GM20431 (cell line): Measurements from ENCODE around the gene OSGIN1.

ENCODE experiments used
- in situ Hi-C: fragments of 300-500 bp; cut with MseI, MboI; formaldehyde crosslinking; loops from one replicate; pipeline ENCODE4 v1.15.0; 2020; ENCODE audit warnings: low sequenced_read_pairs; ENCODE audit not compliant: unreplicated experiment

The OSGIN1 gene

GRCh38 chr16:83955218-83956130, 2.4 kb downstream of the OSGIN1 start:
- in situ Hi-C loops = loop anchor here (25.0 kb wide), 1 partner anchor 232 kb away; the partner anchor contains the start of genes ADAD2 and TAF1C

DNA sequence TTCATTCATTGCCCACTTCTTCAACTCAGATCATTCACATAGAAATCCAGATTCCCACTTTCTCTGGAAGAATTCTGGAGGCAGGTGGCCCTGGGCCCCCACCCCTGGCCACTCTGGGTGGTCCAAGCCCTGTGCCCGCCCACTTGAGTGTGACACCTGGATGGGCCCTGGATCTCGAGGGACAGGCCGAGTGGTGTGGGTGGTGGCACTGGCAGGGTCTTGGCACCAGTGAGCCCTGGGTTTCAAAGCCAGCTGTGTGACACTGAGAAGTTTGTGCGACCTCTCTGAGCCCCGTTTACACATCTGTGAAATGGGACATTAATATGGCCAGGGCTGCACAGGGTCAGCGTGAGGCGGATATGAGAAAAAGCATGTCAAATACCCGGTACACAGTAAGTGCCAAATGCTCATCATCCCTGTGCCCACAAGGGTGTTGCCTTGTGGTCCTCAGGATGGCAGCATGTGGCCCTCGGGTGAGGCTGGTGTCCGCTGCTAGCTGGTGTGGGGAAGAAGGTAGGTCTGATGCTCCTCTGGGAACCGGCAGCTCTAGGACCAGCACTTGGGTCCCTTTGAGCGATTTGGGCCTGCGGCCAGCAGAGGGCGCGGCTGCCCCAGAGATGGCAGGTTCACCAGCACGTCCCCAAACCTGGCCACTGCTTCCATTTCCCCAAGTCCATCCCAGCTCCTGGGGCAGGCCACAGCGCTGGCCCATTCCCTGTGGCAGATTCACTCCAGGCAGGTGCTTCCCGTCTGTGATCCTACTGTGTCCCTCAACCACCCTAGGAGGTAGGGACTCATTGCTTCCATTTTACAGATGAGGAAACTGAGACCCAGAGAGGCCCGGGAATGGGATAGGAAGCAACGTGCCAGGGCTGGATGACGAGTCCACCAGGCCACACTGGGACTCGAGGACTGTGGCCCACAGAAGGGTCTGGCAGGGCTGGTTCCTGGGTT, 3.6 kb downstream of the OSGIN1 start:
- in situ Hi-C loops = loop anchor here (25.0 kb wide), 1 partner anchor 231 kb away; the partner anchor contains the start of genes ADAD2 and TAF1C

DNA sequence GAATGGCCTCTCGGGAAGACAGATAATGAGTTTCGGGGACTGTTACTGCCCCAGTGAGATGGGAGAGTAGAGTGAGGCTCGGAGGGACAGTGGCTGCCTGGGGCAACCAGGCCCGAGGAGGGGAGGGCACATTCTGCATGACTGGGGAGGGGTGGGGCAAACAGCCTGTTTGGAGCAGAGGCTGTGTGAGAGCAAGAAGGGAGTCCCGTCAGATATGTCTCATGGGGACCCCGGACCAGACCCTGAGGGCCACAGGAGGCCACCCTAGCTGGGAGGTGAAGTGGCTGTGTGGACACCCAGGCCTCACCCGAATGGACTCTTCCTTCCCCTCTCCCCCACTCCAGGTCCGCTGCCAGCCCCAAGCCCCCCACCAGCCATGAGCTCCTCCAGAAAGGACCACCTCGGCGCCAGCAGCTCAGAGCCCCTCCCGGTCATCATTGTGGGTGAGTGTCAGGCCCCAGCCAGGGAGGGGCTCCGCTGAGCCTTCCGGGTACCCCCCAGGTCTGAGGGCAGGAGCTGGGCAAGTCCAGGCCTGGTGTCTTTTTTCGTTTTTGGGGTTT, 4.3 kb downstream of the OSGIN1 start:
- in situ Hi-C loops = loop anchor here (25.0 kb wide), 1 partner anchor 230 kb away; the partner anchor contains the start of genes ADAD2 and TAF1C

DNA sequence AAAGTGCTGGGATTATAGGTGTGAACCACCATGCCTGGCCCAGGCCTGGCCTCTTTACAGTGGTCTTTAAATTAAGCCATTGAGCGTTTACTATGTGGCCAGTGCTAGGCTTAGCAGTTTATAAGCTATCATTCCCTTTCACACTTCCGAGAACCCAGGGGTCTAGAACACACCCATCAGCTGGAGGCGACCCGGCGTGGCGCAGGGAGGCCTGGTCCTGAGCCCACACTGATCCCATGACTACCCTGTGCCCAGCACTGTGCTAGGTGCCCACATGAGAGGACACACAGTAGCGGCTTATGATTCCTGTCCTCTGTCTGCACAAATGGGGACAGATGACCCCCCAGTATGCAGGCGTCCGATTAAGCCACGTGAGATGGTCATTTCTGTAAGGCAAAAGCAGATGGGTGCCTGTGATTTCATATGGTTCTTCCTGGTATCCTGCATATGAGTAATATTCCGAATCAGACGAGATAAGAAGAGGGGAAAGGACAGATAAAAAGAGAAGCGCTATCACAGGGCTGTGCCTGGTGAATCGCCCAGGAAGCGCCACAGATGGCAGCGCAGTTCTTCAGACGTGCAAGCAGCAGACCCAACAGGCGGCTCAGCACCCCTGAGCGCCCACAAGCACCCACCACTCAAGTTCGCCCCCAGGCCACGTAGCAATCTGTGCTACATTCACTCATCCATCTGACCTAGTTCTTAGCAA, 5.3 kb downstream of the OSGIN1 start:
- in situ Hi-C loops = loop anchor here (25.0 kb wide), 1 partner anchor 229 kb away; the partner anchor contains the start of genes ADAD2 and TAF1C

DNA sequence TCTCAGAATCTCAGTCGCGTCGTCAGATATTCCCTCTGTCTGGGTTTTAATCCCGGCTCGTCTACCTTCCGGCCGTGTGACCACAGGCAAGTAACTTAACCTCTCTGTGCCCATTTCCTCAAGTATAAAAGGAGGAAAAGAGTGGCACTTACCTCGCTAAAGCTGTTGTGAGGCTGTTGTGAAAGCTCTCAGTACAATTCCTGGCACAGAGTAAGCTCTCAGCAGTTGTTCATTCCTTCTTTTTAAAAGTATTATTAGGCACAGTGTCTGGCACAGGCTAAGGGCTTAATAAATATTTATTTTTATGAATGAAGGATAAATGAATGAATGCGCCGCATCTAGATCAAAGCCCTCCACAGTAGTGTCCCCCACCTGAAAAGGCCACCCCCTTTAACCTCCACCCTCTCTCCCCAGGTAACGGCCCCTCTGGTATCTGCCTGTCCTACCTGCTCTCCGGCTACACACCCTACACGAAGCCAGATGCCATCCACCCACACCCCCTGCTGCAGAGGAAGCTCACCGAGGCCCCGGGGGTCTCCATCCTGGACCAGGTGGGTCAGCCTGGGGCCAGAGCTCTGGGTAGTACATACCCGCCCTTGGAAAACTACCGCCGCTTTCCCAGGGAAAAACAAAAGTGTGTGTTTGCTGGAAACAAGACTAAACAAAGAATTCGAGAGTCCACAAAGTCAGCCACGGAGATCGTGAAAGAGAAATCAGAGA, 6.0 kb downstream of the OSGIN1 start:
- in situ Hi-C loops = loop anchor here (25.0 kb wide), 1 partner anchor 228 kb away; the partner anchor contains the start of genes ADAD2 and TAF1C

DNA sequence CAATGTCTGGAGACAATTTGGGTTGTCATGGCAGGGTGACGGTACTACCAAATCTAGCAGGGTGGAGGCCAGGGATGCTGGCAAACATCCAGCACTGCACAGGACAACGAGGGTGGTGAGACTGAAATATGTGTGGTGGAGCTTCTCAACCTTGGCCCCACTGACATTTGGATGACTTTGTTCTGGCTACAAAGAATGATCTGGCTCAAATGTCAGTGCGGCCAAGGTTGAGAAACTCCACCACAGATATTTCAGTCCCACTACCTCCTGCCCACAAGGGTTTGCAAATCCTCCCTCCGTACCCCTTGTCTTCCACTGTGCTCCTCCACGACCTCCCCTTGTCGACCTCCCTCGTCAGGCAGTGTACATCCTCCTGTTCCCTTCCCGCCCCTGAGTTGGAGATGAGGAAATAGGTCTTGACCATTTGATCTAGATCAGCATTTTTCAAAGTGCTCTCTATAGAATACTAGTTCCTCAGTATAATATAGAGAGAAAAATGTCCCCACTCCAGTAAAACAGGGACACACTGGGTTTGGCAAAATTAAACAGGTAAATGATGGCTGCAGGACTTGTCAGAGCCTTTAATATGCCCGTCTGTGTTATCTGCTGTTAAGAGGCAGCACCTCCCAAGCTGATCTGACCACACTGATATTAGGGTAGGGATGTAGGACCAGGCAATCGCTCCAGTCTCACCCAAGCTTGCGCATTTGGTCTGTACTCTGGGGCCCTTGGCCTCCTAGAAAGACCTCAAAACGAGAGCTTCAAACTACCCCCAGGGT, 6.8 kb downstream of the OSGIN1 start:
- in situ Hi-C loops = loop anchor here (25.0 kb wide), 1 partner anchor 227 kb away; the partner anchor contains the start of genes ADAD2 and TAF1C

DNA sequence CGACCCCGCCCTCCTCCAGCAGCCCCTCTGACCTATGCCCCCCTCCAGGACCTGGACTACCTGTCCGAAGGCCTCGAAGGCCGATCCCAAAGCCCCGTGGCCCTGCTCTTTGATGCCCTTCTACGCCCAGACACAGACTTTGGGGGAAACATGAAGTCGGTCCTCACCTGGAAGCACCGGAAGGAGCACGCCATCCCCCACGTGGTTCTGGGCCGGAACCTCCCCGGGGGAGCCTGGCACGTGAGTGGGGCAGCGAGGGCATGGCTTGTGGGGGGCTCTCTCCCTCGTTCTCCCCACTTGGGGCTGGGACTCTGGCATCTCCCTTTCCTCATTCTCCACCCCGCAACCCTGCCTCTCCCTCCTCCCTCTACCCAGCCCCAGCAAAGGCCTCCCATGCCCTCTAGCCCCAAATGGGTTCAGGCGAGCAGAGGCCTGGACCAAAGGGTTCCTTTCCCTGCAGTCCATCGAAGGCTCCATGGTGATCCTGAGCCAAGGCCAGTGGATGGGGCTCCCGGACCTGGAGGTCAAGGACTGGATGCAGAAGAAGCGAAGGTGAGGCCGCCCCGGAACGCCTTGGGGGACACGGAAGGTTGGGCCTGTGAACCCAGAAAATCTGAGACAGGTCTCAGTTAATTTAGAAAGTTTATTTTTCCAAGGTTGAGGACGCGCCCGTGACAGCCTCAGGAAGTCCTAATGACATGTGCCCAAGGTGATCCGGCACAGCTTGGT, 7.6 kb downstream of the OSGIN1 start:
- in situ Hi-C loops = loop anchor here (25.0 kb wide), 1 partner anchor 227 kb away; the partner anchor contains the start of genes ADAD2 and TAF1C

DNA sequence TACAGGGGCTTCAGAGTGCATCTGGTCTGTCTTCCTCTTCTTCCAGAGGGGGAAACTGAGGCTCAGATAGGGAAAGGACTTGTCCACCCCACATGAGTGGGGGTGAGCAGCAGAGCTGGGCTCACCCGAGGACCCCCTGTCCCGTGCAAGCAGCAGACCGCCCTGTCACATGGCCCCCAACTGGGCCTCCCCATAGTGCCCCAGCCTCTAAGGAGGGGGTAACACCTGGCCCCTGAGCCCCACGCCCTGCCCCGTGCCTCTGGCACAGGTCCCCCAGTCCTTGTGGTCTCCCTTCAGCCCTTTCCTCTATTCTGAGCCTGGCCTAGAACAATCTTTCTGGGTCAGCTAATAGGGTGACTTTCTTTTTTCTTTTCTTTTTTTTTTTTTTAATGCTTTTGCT, 8.6 kb downstream of the OSGIN1 start:
- in situ Hi-C loops = loop anchor here (25.0 kb wide), 1 partner anchor 226 kb away; the partner anchor contains the start of genes ADAD2 and TAF1C

DNA sequence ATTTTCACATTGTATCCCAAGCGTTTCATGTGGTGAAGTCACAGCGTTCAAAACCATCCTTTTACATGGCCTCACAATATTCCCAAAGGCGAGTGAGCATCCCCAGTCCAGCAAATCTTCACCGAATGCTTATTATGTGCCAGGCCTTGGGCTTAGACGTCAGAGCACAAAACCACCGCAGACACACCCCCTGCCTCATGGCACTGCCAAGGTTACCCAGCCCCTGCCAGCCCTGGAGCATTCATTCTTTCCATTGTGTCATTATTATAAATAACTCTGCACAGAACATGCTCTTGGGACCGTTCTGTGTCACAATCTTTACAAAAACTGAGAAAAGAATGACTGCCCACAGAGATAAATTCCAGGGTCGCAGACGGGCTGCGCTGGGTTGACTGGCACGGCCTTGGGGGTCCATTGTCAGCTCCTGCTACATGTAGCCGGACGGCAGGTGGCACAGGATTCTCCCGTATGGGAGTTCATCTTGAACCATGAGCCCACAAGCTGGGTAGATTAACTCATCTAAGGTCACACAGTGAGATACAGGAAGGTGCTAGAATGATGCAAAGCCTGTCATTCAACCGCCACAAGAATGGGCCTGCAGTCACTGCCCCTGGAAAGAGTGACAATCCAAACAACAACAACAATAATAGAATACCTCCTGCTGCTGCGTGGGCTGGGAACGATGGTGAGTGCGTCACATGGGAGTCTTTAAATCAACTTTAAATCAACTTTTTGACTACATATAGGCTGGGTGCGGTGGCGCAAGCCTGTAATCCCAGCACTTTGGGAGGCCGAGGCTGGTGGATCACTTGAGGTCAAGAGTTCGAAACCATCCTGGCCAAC, 10.5 kb downstream of the OSGIN1 start:
- in situ Hi-C loops = loop anchor here (25.0 kb wide), 1 partner anchor 224 kb away; the partner anchor contains the start of genes ADAD2 and TAF1C

- in situ Hi-C loops = loop anchor here (25.0 kb wide), 1 partner anchor 222 kb away; the partner anchor contains the start of genes ADAD2 and TAF1C
These were observed 11.8 kb downstream of the OSGIN1 start for GRCh38 chr16:83964684-83965443.

GRCh38 chr16:83965444-83966152, 12.6 kb downstream of the OSGIN1 start:
- in situ Hi-C loops = loop anchor here (25.0 kb wide), 1 partner anchor 222 kb away; the partner anchor contains the start of genes ADAD2 and TAF1C

GRCh38 chr16:83966153-83966696, 13.2 kb downstream of the OSGIN1 start:
- in situ Hi-C loops = loop anchor here (25.0 kb wide), 1 partner anchor 221 kb away; the partner anchor contains the start of genes ADAD2 and TAF1C

- in situ Hi-C loops = loop anchor here (25.0 kb wide), 1 partner anchor 220 kb away; the partner anchor contains the start of genes ADAD2 and TAF1C
These were observed 14.1 kb downstream of the OSGIN1 start for GRCh38 chr16:83967091-83967490.

DNA sequence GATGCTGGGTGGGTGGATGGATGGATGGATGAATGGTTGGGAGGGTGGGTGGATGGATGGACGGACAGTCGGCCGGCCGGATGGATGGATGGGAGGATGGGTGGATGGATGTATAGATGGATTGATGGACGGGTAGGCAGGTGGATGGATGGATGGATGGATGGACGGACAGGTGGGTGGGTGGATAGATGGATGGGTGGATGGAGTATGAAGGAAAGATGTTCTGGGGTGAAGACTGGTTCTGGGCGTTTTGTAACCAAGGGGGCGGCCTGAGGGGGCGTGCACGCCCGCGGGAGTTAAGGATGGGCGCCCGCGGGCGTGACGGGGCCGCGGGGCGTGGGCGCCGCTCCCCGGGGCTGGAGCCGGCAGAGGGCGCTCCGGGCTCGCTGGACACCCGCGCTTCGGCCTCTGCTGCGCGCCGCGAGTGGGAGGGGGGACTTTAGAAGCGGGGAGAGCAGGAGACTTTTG, 14.8 kb downstream of the OSGIN1 start, which contains the start of gene NECAB2:
Gene NECAB2 (plus strand): TSS at position 407 of the 468 bp plus-strand sequence. CDS start 405 bp downstream, outside the sequence.
- in situ Hi-C loops = loop anchor here (25.0 kb wide), 1 partner anchor 219 kb away; the partner anchor contains the start of genes ADAD2 and TAF1C
